ENCODE results near the gene WFIKKN2.

Gene WFIKKN2

DNA sequence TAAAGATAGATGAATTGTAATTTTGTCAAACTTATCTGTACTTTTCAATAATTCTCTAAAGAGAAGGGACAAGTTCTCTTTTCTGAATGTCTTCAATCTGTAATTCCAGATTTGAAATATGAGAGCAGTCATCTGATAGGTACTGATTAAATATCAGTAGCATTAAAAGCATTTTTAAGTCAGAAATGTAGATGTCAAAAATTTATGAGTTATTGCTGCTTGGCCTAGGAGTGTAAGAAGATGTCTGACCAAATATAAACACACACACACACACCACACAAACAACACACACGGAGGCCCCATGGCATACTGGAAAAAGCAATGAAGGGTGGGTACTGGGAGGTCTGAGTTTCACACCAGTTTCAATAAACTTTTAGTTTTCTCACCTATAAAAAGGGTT, 33.2 kb downstream of the WFIKKN2 start:
- TF ChIP-seq, protein P1, sequence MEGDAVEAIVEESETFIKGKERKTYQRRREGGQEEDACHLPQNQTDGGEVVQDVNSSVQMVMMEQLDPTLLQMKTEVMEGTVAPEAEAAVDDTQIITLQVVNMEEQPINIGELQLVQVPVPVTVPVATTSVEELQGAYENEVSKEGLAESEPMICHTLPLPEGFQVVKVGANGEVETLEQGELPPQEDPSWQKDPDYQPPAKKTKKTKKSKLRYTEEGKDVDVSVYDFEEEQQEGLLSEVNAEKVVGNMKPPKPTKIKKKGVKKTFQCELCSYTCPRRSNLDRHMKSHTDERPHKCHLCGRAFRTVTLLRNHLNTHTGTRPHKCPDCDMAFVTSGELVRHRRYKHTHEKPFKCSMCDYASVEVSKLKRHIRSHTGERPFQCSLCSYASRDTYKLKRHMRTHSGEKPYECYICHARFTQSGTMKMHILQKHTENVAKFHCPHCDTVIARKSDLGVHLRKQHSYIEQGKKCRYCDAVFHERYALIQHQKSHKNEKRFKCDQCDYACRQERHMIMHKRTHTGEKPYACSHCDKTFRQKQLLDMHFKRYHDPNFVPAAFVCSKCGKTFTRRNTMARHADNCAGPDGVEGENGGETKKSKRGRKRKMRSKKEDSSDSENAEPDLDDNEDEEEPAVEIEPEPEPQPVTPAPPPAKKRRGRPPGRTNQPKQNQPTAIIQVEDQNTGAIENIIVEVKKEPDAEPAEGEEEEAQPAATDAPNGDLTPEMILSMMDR (IDR thresholded peaks at IDR 0.05), result no peak

- TF ChIP-seq, protein P1 (IDR thresholded peaks at IDR 0.05), result no peak
Observed at GRCh38 chr17:50871364-50871763, 36.0 kb downstream of the WFIKKN2 start.

GRCh38 chr17:50871898-50872297, 36.5 kb downstream of the WFIKKN2 start:
- TF ChIP-seq, protein P1 (IDR thresholded peaks at IDR 0.05), result no peak

GRCh38 chr17:50872710-50873424, 37.5 kb downstream of the WFIKKN2 start:
- TF ChIP-seq, protein P1 (IDR thresholded peaks at IDR 0.05), result no peak

GRCh38 chr17:50875074-50875473, 39.7 kb downstream of the WFIKKN2 start:
- TF ChIP-seq, protein P1 (IDR thresholded peaks at IDR 0.05), result no peak

DNA sequence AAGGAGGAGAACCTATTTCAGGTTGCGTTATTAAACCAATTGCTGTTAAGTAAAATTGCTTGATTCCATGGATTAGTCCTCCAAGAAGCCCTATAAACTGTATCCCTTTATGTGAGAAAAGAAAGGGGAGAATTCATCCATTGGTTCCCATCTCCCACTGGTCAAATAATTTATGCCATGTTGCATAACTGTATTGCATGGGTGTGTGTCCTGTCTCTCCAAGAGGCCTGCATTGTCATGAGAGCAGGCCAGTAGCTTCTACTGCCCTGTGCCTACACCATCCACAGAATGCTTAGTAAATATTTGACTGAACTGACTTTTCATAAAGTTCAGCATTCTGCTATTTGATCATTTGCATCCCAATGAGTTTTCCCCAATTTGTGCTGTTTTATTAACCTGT, 42.5 kb downstream of the WFIKKN2 start:
- TF ChIP-seq, protein P1 (IDR thresholded peaks at IDR 0.05), result no peak

DNA sequence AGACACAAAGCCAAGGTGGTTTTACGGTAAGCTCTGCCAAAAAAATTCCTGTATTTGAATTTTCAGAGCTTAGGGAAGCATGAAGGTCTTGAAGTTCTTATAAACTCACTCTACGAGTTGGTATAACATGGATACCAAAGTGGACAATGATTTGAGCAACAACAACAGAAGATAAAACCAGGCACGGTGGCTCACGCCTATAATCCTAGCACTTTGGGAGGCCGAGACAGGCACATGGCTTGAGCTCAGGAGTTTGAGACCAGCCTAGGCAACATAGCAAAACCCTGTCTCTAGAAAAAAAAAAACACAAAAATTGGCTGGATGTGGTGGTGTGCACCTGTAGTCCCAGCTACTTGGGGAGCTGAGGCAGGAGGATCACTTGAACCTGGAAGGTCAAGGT, 43.7 kb downstream of the WFIKKN2 start:
- TF ChIP-seq, protein P1 (IDR thresholded peaks at IDR 0.05), result no peak

DNA sequence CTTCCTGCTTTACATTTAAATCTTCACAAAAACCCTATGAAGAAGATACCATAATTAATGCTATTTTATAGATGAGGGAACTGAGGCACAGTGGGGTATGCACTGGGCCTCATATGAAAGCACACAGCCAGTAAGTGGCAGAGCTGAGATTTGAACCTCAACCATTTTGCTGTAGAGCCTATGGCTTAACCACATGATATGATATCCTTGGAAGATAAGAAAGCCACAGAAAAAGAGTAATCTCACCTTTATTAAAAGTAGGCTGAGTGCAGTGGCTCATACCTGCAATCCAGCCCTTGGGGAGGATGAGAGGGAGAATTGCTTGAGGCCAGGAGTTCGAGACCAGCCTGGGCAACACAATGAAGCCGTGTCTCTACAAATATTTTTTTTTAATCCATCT, 45.8 kb downstream of the WFIKKN2 start:
- TF ChIP-seq, protein P1 (IDR thresholded peaks at IDR 0.05), result no peak
